T-helper 17 cell (primary cell): ENCODE data around the gene TM7SF2. TPM values are rescaled to one million over a fixed set of nuclear protein-coding genes. Genes with fewer than 3 reads are reported as not detected.
"Not testable (repeated sequence)": the region's sequence is repeated elsewhere in the genome, so short reads cannot be mapped to it uniquely, and the experiment has no call there.

Source experiments
- ATAC-seq: fragments of 150-1000 bp; cut with Tn5 transposase; 2 replicates; pipeline ENCODE4 v1.10.0; 2021; ENCODE audit warnings: mild to moderate bottlenecking, moderate library complexity
- DNase-seq, 3 donors: peaks; one replicate each; pipeline versions ENCODE4 v3.0.0 to v3.0.0-alpha.2; 2020 to 2021
- H3K9me3 ChIP-seq: one replicate; pipeline ENCODE4 v1.7.0; 2013; ENCODE audit warnings: low read length, mild to moderate bottlenecking; ENCODE audit not compliant: control insufficient read depth, poor library complexity, severe bottlenecking
- H3K27ac Mint-ChIP-seq: one replicate; pipeline ENCODE4 v1.8.0; 2022; ENCODE audit warnings: mild to moderate bottlenecking, moderate library complexity, mixed read lengths
- H3K27me3 Mint-ChIP-seq: one replicate; pipeline ENCODE4 v1.8.0; 2022; ENCODE audit warnings: mixed read lengths
- H3K36me3 Mint-ChIP-seq: one replicate; pipeline ENCODE4 v1.8.0; 2022; ENCODE audit warnings: low read depth, mixed read lengths
- H3K4me1 Mint-ChIP-seq: one replicate; pipeline ENCODE4 v1.8.0; 2022; ENCODE audit warnings: mild to moderate bottlenecking, mixed read lengths
- H3K4me3 Mint-ChIP-seq: one replicate; pipeline ENCODE4 v1.8.0; 2022; ENCODE audit warnings: mild to moderate bottlenecking, moderate library complexity, mixed read lengths
- total RNA-seq, 4 donors: library from RNA in 2 of 4; stranded (reverse) in 2 of 4; gene quantifications; one replicate each; pipeline ENCODE4 v1.2.3 and lab custom pipeline; 2022 to 2026

TM7SF2 gene
- total RNA-seq, 2 donors from 2014 or later = 15.2 to 18.5 TPM

GRCh38 chr11:65113361-65113756 lies 1.7 kb downstream of the TM7SF2 start:
- no peak for DNase-seq
- H3K9me3 ChIP-seq = no peaks in the 10 kb centered on the region
- Mint-ChIP-seq H3K4me3 (peak overlapping the region; percentile 97), H3K4me1 (peaks cover 27% of the 10 kb centered on the region), H3K36me3 (no peaks in the 10 kb centered on the region), H3K27ac (peak overlapping the region; percentile 97), H3K27me3 (no peaks in the 10 kb centered on the region)
- ATAC-seq = no peak

- peak overlapping the region; percentile 43 for H3K4me3 Mint-ChIP-seq
- H3K9me3 ChIP-seq = no peaks in the 10 kb centered on the region
- peak overlapping the region; percentile 97 for H3K27ac Mint-ChIP-seq
- DNase-seq (no peak), ATAC-seq (no peak)
- H3K27me3 Mint-ChIP-seq = no peaks in the 10 kb centered on the region
- no peaks in the 10 kb centered on the region for H3K36me3 Mint-ChIP-seq
- H3K4me1 Mint-ChIP-seq = peaks cover 32% of the 10 kb centered on the region
Observed at GRCh38 chr11:65113839-65114238, 2.2 kb downstream of the TM7SF2 start.

DNA sequence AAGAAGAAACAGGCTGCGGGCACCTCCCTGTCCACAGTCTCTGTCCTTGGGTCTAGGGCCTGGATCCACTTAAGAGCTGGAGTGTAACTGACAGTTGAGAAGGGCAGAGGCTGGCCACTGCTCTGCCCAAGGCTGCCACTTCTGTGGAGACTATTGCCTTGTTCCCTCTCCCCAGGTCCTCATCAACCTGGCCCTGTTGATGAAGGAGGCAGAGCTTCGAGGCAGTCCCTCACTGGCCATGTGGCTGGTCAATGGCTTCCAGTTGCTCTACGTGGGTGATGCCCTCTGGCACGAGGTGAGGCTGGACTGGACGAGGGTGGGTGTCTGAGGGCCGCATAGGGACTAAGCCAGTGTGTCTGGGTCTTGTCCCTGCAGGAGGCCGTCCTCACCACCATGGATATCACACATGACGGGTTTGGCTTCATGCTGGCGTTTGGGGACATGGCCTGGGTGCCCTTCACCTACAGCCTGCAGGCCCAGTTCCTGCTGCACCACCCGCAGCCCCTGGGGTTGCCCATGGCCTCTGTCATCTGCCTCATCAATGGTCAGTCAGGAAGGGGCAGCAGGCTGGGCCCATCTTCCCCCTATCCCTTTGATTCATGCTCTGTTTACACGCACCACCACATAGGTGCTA lies 3.0 kb downstream of the TM7SF2 start:
- no peak for ATAC-seq
- Mint-ChIP-seq H3K27ac (peak overlapping the region; percentile 99), H3K4me3 (peak overlapping the region; percentile 61)

GRCh38 chr11:65115361-65116082 lies 3.9 kb downstream of the TM7SF2 start:
- peak overlapping the region; percentile 99 for H3K27ac Mint-ChIP-seq
- H3K4me3 Mint-ChIP-seq = peak overlapping the region; percentile 61
- DNase-seq (no peak), ATAC-seq (no peak)
- H3K9me3 ChIP-seq = no peaks in the 10 kb centered on the region
- H3K4me1 Mint-ChIP-seq = peaks cover 28% of the 10 kb centered on the region
- no peaks in the 10 kb centered on the region for H3K36me3 Mint-ChIP-seq
- no peaks in the 10 kb centered on the region for H3K27me3 Mint-ChIP-seq

More for the DNA sequence above, 3.0 kb downstream of the TM7SF2 start:
- no peak for DNase-seq
- Mint-ChIP-seq H3K4me1 (peaks cover 32% of the 10 kb centered on the region), H3K36me3 (no peaks in the 10 kb centered on the region), H3K27me3 (no peaks in the 10 kb centered on the region)
- no peaks in the 10 kb centered on the region for H3K9me3 ChIP-seq

DNA sequence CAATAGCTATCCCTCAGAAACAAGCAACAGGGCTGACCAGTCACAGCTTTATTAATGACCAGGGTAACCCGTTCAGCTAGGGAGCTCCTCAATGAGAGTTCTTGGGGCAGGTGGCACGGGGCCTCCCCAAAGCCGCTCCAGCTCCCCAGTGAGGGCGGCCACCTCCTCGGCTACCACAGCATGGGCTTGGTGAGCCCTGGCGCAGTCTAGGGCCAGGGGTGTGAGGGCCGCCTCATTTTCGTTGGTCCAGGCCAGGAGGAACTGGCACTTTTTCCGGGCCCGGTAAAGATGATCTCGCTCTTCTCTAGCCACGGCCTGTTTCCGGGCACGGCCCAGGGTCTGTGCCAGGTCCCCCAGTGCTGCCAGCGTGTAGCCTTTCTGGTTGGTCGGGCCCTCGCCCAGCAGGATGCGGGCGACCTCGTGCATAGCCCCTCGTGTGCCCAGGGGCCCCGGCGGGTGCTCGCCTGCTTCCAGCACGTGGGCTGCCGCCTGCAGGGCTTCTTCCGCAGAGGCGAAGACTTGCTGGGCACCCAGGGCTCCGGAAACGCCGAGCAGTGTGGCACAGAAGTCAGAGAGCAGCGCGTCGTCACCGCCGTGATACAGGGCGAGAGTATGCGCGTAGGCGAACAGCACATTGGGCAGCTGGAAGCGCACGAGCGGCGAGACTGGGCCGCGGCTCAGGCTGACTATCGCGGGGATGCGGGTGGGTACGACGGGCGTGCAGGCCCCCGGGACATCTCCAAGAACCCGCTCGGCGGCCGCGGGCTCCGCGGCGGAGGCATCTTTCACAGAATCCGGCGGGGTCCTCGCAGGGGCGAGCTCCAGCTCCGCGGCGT lies 4.9 kb downstream of the TM7SF2 start:
- DNase-seq (peak in 2 of 3 donors; percentile 36 to 46), ATAC-seq (peak; percentile 20)
- H3K4me3 Mint-ChIP-seq = peak overlapping the region; percentile 94
- no peaks in the 10 kb centered on the region for H3K9me3 ChIP-seq
- H3K27me3 Mint-ChIP-seq = no peaks in the 10 kb centered on the region
- peak overlapping the region; percentile 99 for H3K27ac Mint-ChIP-seq
- H3K4me1 Mint-ChIP-seq = peaks cover 32% of the 10 kb centered on the region
- peaks cover 5% of the 10 kb centered on the region for H3K36me3 Mint-ChIP-seq

GRCh38 chr11:65117206-65118096 lies 5.8 kb downstream of the TM7SF2 start, which contains the start of gene ZNHIT2:
Gene ZNHIT2, minus strand, starts transcription at chr11:65117701. Its CDS starts 48 bp downstream, at chr11:65117653.
- Mint-ChIP-seq H3K4me1 (peaks cover 36% of the 10 kb centered on the region), H3K36me3 (peaks cover 10% of the 10 kb centered on the region), H3K4me3 (peak within 1 kb of the TSS; percentile 94), H3K27ac (peak within 1 kb of the TSS; percentile 99), H3K27me3 (no peaks in the 10 kb centered on the region)
- H3K9me3 ChIP-seq = no peaks in the 10 kb centered on the region
- DNase-seq (peak; percentile 96 to 100 (median 99)), ATAC-seq (peak; percentile 75)

DNA sequence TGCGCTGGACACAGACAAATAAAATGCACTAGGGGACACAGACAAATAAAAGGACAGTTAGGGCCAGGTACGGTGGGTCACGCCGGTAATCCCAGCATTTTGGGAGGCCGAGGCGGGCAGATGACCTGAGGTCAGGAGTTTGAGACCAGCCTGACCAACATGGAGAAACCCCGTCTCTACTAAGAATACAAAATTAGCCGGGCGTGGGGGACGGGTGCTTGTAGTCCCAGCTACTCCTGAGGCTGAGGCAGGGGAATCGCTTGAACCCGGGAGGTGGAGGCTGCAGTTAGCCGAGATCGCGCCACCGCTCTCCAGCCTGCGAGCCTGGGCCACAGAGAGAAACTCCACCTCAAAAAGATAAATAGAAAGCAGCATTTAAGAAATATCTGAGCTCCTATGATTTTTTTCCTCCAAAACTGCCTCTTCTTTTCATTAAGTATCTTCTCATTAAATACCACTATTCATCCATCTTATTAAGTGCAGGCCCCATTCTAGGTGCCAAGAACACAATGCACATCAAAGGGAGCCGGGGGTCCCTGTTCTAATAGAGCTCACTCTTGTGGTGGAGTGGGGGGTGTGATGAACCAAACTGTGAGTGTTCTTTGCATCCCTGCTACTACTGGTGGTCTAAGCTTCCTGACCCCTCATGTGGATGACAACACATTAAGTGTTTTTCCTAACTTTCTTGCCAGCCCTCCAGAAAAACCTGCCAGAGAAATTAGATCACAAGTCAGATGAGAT lies 6.6 kb downstream of the TM7SF2 start:
- Mint-ChIP-seq H3K27ac (peak overlapping the region; percentile 99), H3K27me3 (no peaks in the 10 kb centered on the region), H3K36me3 (peaks cover 10% of the 10 kb centered on the region), H3K4me1 (peaks cover 31% of the 10 kb centered on the region), H3K4me3 (peak overlapping the region; percentile 94)
- H3K9me3 ChIP-seq = no peaks in the 10 kb centered on the region
- DNase-seq = no peak
- ATAC-seq = no peak

DNA sequence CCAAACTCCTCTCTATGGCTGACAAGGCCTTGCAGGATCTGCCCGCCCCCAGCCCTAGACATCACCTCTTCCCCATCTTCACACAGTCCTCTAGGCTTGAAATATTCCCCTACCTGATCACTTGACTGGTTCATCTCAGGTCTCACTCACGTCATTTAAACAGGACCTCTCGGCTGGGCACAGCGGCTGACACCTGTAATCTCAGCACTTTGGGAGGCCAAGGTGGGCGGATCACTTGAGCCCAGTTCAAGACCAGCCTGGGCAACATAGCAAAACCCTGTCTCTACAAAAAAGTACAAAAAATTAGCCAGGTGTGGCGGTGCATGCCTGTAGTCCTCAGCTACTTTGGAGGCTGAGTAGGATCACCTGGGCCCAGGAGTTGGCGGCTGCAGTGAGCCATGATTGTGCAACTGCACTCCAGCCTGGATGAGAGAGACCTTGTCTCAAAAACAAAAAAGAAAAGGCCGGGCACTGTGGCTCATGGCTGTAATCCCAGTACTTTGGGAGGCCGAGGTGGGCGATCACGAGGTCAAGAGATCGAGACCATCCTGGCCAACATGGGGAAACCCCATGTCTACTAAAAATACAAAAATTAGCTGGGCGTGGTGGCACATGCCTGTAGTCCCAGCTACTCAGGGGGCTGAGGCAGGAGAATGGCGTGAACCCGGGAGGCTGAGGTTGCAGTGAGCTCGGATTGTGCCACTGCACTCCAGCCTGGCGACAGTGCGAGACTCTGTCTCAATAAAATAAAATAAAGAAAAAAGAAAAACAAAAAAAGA lies 7.4 kb downstream of the TM7SF2 start:
- peak overlapping the region; percentile 99 for H3K27ac Mint-ChIP-seq
- not testable (repeated sequence) for ATAC-seq, H3K27me3 Mint-ChIP-seq, DNase-seq, H3K9me3 ChIP-seq, H3K36me3 Mint-ChIP-seq
- peaks cover 28% of the 10 kb centered on the region for H3K4me1 Mint-ChIP-seq
- peak overlapping the region; percentile 28 for H3K4me3 Mint-ChIP-seq

GRCh38 chr11:65119670-65119995 lies 8.0 kb downstream of the TM7SF2 start:
- H3K9me3 ChIP-seq = no peaks in the 10 kb centered on the region
- peaks cover 12% of the 10 kb centered on the region for H3K36me3 Mint-ChIP-seq
- DNase-seq (no peak), ATAC-seq (no peak)
- H3K4me1 Mint-ChIP-seq = peaks cover 31% of the 10 kb centered on the region
- peak overlapping the region; percentile 99 for H3K27ac Mint-ChIP-seq
- peak overlapping the region; percentile 28 for H3K4me3 Mint-ChIP-seq
- H3K27me3 Mint-ChIP-seq = no peaks in the 10 kb centered on the region

DNA sequence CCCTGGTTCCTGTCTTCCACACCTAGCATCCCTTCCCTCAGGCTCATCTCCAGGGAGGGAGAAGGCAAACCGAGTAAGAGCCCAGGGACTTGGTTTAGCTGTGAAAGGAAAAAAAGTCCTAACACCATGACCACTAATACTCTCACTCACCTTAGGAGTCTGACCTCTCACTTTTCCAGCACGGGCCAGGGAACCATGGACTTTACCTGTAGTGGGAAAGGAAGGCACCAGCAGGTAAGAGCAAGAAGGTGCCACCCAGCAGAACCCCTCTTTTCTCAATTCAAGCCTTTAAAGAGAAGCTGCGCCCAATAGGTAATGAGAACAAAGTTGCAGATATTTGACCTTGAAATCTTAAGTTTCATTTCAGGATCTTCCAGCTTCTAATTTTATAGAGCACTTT lies 9.2 kb downstream of the TM7SF2 start:
- H3K36me3 Mint-ChIP-seq = peaks cover 12% of the 10 kb centered on the region
- H3K4me3 Mint-ChIP-seq = peak overlapping the region; percentile 99

DNA sequence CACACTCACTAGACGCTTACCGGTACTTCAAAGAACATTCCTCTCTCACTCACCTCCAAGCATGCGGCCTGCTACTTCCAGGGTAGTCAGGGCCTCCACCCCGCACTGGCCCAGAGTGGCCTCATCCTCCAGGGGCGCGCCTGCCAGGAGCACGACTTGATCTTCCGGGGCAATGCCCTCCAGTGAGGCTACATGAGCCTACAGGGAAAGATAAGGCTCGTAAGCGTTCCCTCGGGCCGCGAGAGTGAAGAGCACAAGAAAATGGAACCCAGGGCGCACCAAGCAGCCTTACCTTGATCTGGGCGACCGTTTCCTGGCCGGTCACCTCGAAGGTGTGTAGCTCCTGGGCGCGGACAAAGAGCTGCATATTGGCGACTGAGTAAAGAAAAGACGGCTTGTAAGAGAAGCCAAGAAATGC lies 9.8 kb downstream of the TM7SF2 start:
- H3K27ac Mint-ChIP-seq = peak overlapping the region; percentile 99
- ATAC-seq (no peak), DNase-seq (no peak)
- H3K9me3 ChIP-seq = no peaks in the 10 kb centered on the region
- H3K27me3 Mint-ChIP-seq = no peaks in the 10 kb centered on the region
- peaks cover 31% of the 10 kb centered on the region for H3K4me1 Mint-ChIP-seq
- peaks cover 12% of the 10 kb centered on the region for H3K36me3 Mint-ChIP-seq
- H3K4me3 Mint-ChIP-seq = peak overlapping the region; percentile 99

More for the DNA sequence above, 9.2 kb downstream of the TM7SF2 start:
- peak overlapping the region; percentile 99 for H3K27ac Mint-ChIP-seq
- DNase-seq (no peak), ATAC-seq (no peak)
- no peaks in the 10 kb centered on the region for H3K27me3 Mint-ChIP-seq
- no peaks in the 10 kb centered on the region for H3K9me3 ChIP-seq
- H3K4me1 Mint-ChIP-seq = peaks cover 31% of the 10 kb centered on the region
